ENCODE measurements around the gene TMEM89.

Gene TMEM89

GRCh38 chr3:48612309-48612708, 9.3 kb downstream of the TMEM89 start:
- DNase-seq (ENCODE audit: low read depth): no peak

- DNase-seq (ENCODE audit: low read depth): peak; percentile 69
These were observed 12.2 kb downstream of the TMEM89 start, which contains the start of gene UQCRC1 for GRCh38 chr3:48609088-48610005. Gene UQCRC1, minus strand, starts transcription at chr3:48609646. Its CDS starts 26 bp downstream, at chr3:48609620.

GRCh38 chr3:48607519-48607918, 14.1 kb downstream of the TMEM89 start:
- no peak for DNase-seq (ENCODE audit: low read depth)

- no peak for DNase-seq (ENCODE audit: low read depth)
These were observed 20.0 kb downstream of the TMEM89 start for GRCh38 chr3:48601622-48601994.

- DNase-seq (ENCODE audit: low read depth): no peak
These were observed 20.6 kb downstream of the TMEM89 start for GRCh38 chr3:48600711-48601621.

GRCh38 chr3:48599509-48600285, 21.9 kb downstream of the TMEM89 start:
- DNase-seq (ENCODE audit: low read depth): no peak

GRCh38 chr3:48599077-48599501, 22.5 kb downstream of the TMEM89 start:
- no peak for DNase-seq (ENCODE audit: low read depth)

- no peak for DNase-seq (ENCODE audit: low read depth)
These were observed 23.1 kb downstream of the TMEM89 start for GRCh38 chr3:48598323-48599076.

- no peak for DNase-seq (ENCODE audit: low read depth)
These were observed 24.2 kb downstream of the TMEM89 start for GRCh38 chr3:48597408-48597800.

GRCh38 chr3:48596676-48597407, 24.7 kb downstream of the TMEM89 start:
- DNase-seq (ENCODE audit: low read depth): no peak

GRCh38 chr3:48596157-48596556, 25.4 kb downstream of the TMEM89 start:
- no peak for DNase-seq (ENCODE audit: low read depth)

- DNase-seq (ENCODE audit: low read depth): peak; percentile 85
These were observed 25.9 kb downstream of the TMEM89 start for GRCh38 chr3:48595526-48596121.

- DNase-seq (ENCODE audit: low read depth): no peak
These were observed 26.5 kb downstream of the TMEM89 start, which contains the start of gene COL7A1 for GRCh38 chr3:48595075-48595525. Gene COL7A1, minus strand, starts transcription at chr3:48595329. Its CDS starts 170 bp downstream, at chr3:48595159.

- DNase-seq (ENCODE audit: low read depth): no peak
These were observed 27.0 kb downstream of the TMEM89 start for GRCh38 chr3:48594417-48595049.

- no peak for DNase-seq (ENCODE audit: low read depth)
These were observed 28.2 kb downstream of the TMEM89 start for GRCh38 chr3:48593337-48593736.

GRCh38 chr3:48592519-48593087, 29.0 kb downstream of the TMEM89 start:
- no peak for DNase-seq (ENCODE audit: low read depth)

- no peak for DNase-seq (ENCODE audit: low read depth)
These were observed 29.6 kb downstream of the TMEM89 start for GRCh38 chr3:48591886-48592518.

- DNase-seq (ENCODE audit: low read depth): no peak
These were observed 30.1 kb downstream of the TMEM89 start for GRCh38 chr3:48591436-48591835.
